Measurements from ENCODE around the gene PANK4. TPM values are rescaled to one million over a fixed set of nuclear protein-coding genes. Genes with fewer than 3 reads are reported as not detected.
A peak's percentile ranks its signal among the peaks of the same experiment; 100 is the strongest.

Gene PANK4
- total RNA-seq, 4 donors from 2014 or later, result 29.3 to 39.9 (median 38.0) TPM

- DNase-seq, result peak in 1 of 2 donors; percentile 23
- peaks cover 30 to 55% of the 10 kb centered on the region in 2 donors for H3K4me1 ChIP-seq
- H3K27me3 ChIP-seq, result no peaks in the 10 kb centered on the region
- no peak overlapping the region for H3K27ac ChIP-seq
- H3K36me3 ChIP-seq, result no peaks in the 10 kb centered on the region
- 50 to 77% methylated on average over 2 to 5 of the region's 12 CpGs for WGBS, 2 donors
- no peaks in the 10 kb centered on the region for H3K9me3 ChIP-seq
- TF ChIP-seq POLR2A (IDR thresholded peaks at IDR 0.05), result no peak
- no peak for TF ChIP-seq CTCF (IDR thresholded peaks at IDR 0.05)
- intact Hi-C loops (cut with DNase I), result loop anchor here (10.0 kb wide), 2 partner anchors 117 to 333 kb away; partner anchors contain the start of gene FAAP20
- H3K4me3 ChIP-seq (replicated peaks in 1 of 3), result no peak overlapping the region
These were observed 1.6 kb upstream of the PANK4 start for GRCh38 chr1:2528016-2528415.

GRCh38 chr1:2527556-2527860, 1.1 kb upstream of the PANK4 start:
- TF ChIP-seq CTCF (IDR thresholded peaks at IDR 0.05) (no peak), POLR2A (IDR thresholded peaks at IDR 0.05) (no peak)
- Histone ChIP-seq H3K27ac (no peak overlapping the region), H3K36me3 (no peaks in the 10 kb centered on the region), H3K27me3 (no peaks in the 10 kb centered on the region), H3K9me3 (no peaks in the 10 kb centered on the region), H3K4me3 (replicated peaks in 1 of 3) (no peak overlapping the region), H3K4me1 (peaks cover 30 to 55% of the 10 kb centered on the region in 2 donors)
- 83% methylated on average over 3 of the region's 4 CpGs; no CpG with 5 or more reads in 1 of the 2 donors for WGBS, 2 donors
- DNase-seq, result no peak
- intact Hi-C loops (cut with DNase I), result loop anchor here (10.0 kb wide), 2 partner anchors 117 to 333 kb away; partner anchors contain the start of gene FAAP20

- peak in 1 of 2 donors; percentile 31 for DNase-seq
- Histone ChIP-seq H3K4me3 (replicated peaks in 1 of 3) (peak overlapping the region in 1 of 3 donors; percentile 21), H3K4me1 (peaks cover 30 to 55% of the 10 kb centered on the region in 2 donors), H3K9me3 (no peaks in the 10 kb centered on the region), H3K27me3 (no peaks in the 10 kb centered on the region), H3K27ac (peak overlapping the region in 2 of 3 donors; percentile 62 to 79), H3K36me3 (no peaks in the 10 kb centered on the region)
- no peak for TF ChIP-seq POLR2A (IDR thresholded peaks at IDR 0.05)
- peak in 1 of 6 experiments; percentile 2 for TF ChIP-seq CTCF (IDR thresholded peaks at IDR 0.05)
- intact Hi-C loops (cut with DNase I), result loop anchor here (10.0 kb wide), 2 partner anchors 118 to 332 kb away; partner anchors contain the start of gene FAAP20
- WGBS, 2 donors, result 44% methylated on average over 13 of the region's 20 CpGs; no CpG with 5 or more reads in 1 of the 2 donors
These were observed 594 bp upstream of the PANK4 start for GRCh38 chr1:2526824-2527555.

GRCh38 chr1:2525572-2525919, 850 bp downstream of the PANK4 start:
- Histone ChIP-seq H3K27ac (peak overlapping the region in 1 of 3 donors; percentile 39), H3K36me3 (peaks cover 9 to 11% of the 10 kb centered on the region in 2 donors), H3K4me3 (replicated peaks in 1 of 3) (peak overlapping the region; percentile 72 to 98 (median 85)), H3K9me3 (no peaks in the 10 kb centered on the region), H3K27me3 (no peaks in the 10 kb centered on the region), H3K4me1 (peaks cover 22 to 47% of the 10 kb centered on the region in 2 donors)
- 1 to 7% methylated on average over 17 to 18 of the region's 20 CpGs for WGBS, 2 donors
- no peak for DNase-seq
- TF ChIP-seq CTCF (IDR thresholded peaks at IDR 0.05) (no peak), POLR2A (IDR thresholded peaks at IDR 0.05) (no peak)
- intact Hi-C loops (cut with DNase I), result loop anchor here (10.0 kb wide), 2 partner anchors 119 to 331 kb away; partner anchors contain the start of gene FAAP20

Measured in thyroid gland (tissue), 4 donors.